Transverse colon (tissue), 4 donors: ENCODE results near the gene CCL18.

Source experiments
- CTCF ChIP-seq, 5 experiments: fragments of 200-600 bp in 3 of 5; fragments of 450-650 bp in 2 of 5; sonication (generic) in 3 of 5; IDR thresholded peaks; 1 replicate in 2 of 5; 2 replicates in 3 of 5; pipeline ENCODE4 v1.5.1; 2016 to 2017; ENCODE audit warnings: antibody characterized with exemption in 5 of 5, inconsistent platforms in 3 of 5, mild to moderate bottlenecking in 2 of 5, moderate library complexity in 1 of 5
- EP300 ChIP-seq: sonication (generic); formaldehyde crosslinking; IDR thresholded peaks from one replicate; pipeline ENCODE4 v1.6.1; 2017; ENCODE audit warnings: antibody characterized with exemption, low read depth
- POLR2A ChIP-seq: fragments of 450-650 bp; IDR thresholded peaks from one replicate; pipeline ENCODE4 v1.6.1; 2016; ENCODE audit warnings: antibody characterized with exemption, mild to moderate bottlenecking, moderate library complexity
- POLR2AphosphoS5 ChIP-seq, 3 donors: sonication (generic); formaldehyde crosslinking; IDR thresholded peaks; one replicate each; pipeline ENCODE4 v1.6.1; 2016; ENCODE audit warnings: antibody characterized with exemption in 3 of 3

- no peak for TF ChIP-seq CTCF (IDR thresholded peaks at IDR 0.05)
- TF ChIP-seq POLR2AphosphoS5 (IDR thresholded peaks at IDR 0.05): no peak
- no peak for TF ChIP-seq POLR2A
- no peak for TF ChIP-seq EP300
Observed at GRCh38 chr17:36071751-36072150, 7.7 kb downstream of the CCL18 start.
